Kidney epithelial cell (primary cell): ENCODE results near the gene NTMT1. TPM values are rescaled to one million over a fixed set of nuclear protein-coding genes. Genes with fewer than 3 reads are reported as not detected.

Experiments
- DNase-seq: peaks from one replicate; pipeline ENCODE4 v3.0.0-alpha.2; 2010; ENCODE audit warnings: low read depth
- H3K27me3 ChIP-seq: 2 replicates; pipeline ENCODE4 v1.6.0; 2011; ENCODE audit warnings: low read length; ENCODE audit not compliant: control insufficient read depth, insufficient read depth
- H3K36me3 ChIP-seq: 2 replicates; pipeline ENCODE4 v1.5.1; 2011; ENCODE audit warnings: low read length; ENCODE audit not compliant: control insufficient read depth, insufficient read depth
- H3K4me3 ChIP-seq: 2 replicates; pipeline ENCODE4 v1.5.1; 2011; ENCODE audit warnings: low read depth, mild to moderate bottlenecking, control low read depth, low read length
- CTCF ChIP-seq: IDR thresholded peaks from 2 replicates; pipeline ENCODE4 v1.5.1; 2011; ENCODE audit warnings: mild to moderate bottlenecking, moderate library complexity, low read length, control low read depth, inconsistent platforms; ENCODE audit not compliant: insufficient read depth, poor library complexity, severe bottlenecking
- total RNA-seq: library from RNA; depleted of rRNA; stranded (reverse); fragments of >200 nt; gene quantifications from 2 replicates; pipeline ENCODE4 v1.2.3, GENCODE V29; 2015

Gene NTMT1
- 52.6 and 57.2 TPM in 2 replicates for total RNA-seq

GRCh38 chr9:129626079-129626624, at the start of gene NTMT1:
NTMT1 (plus strand) TSS chr9:129626163; CDS start chr9:129632704, 6,541 bp downstream.
- Histone ChIP-seq H3K27me3 (no peaks in the 10 kb centered on the region), H3K4me3 (peak within 1 kb of the TSS; percentile 80), H3K36me3 (no peaks in the 10 kb centered on the region)
- no peak for DNase-seq
- TF ChIP-seq CTCF = no peak

- TF ChIP-seq CTCF = no peak
- no peak for DNase-seq
- no peaks in the 10 kb centered on the region for H3K36me3 ChIP-seq
- H3K27me3 ChIP-seq = no peaks in the 10 kb centered on the region
- H3K4me3 ChIP-seq = no peak overlapping the region
Observed at GRCh38 chr9:129576546-129577543, 49.1 kb upstream of the NTMT1 start.

- Histone ChIP-seq H3K4me3 (no peak overlapping the region), H3K27me3 (no peaks in the 10 kb centered on the region), H3K36me3 (no peaks in the 10 kb centered on the region)
- no peak for DNase-seq
- TF ChIP-seq CTCF = no peak
Observed at GRCh38 chr9:129579294-129579693, 46.7 kb upstream of the NTMT1 start.

GRCh38 chr9:129580211-129580915, 45.6 kb upstream of the NTMT1 start:
- DNase-seq = no peak
- H3K36me3 ChIP-seq = no peaks in the 10 kb centered on the region
- no peak for TF ChIP-seq CTCF
- H3K27me3 ChIP-seq = no peaks in the 10 kb centered on the region
- no peak overlapping the region for H3K4me3 ChIP-seq

GRCh38 chr9:129581505-129582189, 44.3 kb upstream of the NTMT1 start:
- H3K36me3 ChIP-seq = no peaks in the 10 kb centered on the region
- no peak for DNase-seq
- TF ChIP-seq CTCF = no peak
- no peak overlapping the region for H3K4me3 ChIP-seq
- H3K27me3 ChIP-seq = no peaks in the 10 kb centered on the region
